Hepatocyte (in vitro differentiated cells): Measurements from ENCODE around the gene LOC101059915.

Experiments
- DNase-seq: peaks from one replicate; pipeline ENCODE4 v3.0.0-alpha.2; 2016; ENCODE audit warnings: low spot score
- H2AFZ ChIP-seq: fragments of 200-600 bp; sonication (generic); 2 replicates; pipeline ENCODE4 v1.6.0; 2016; ENCODE audit warnings: antibody characterized with exemption, mild to moderate bottlenecking
- H3K27ac ChIP-seq: fragments of 200-600 bp; sonication (generic); 2 replicates; pipeline ENCODE4 v1.5.1; 2016; ENCODE audit warnings: mild to moderate bottlenecking
- H3K27me3 ChIP-seq: fragments of 200-600 bp; sonication (generic); 2 replicates; pipeline ENCODE4 v1.6.1; 2016
- H3K36me3 ChIP-seq: fragments of 200-600 bp; sonication (generic); replicated peaks from 2 replicates; pipeline ENCODE4 v1.5.1; 2016; ENCODE audit warnings: low read depth; ENCODE audit not compliant: insufficient read depth
- H3K4me1 ChIP-seq: fragments of 200-600 bp; sonication (generic); 2 replicates; pipeline ENCODE4 v1.5.1; 2016; ENCODE audit warnings: mild to moderate bottlenecking, moderate library complexity; ENCODE audit not compliant: insufficient read depth
- H3K4me2 ChIP-seq: fragments of 200-600 bp; sonication (generic); 2 replicates; pipeline ENCODE4 v1.6.0; 2016
- H3K4me3 ChIP-seq: fragments of 200-600 bp; sonication (generic); 2 replicates; pipeline ENCODE4 v1.5.1; 2016; ENCODE audit warnings: mild to moderate bottlenecking
- H3K79me2 ChIP-seq: fragments of 200-600 bp; sonication (generic); 2 replicates; pipeline ENCODE4 v1.6.0; 2017; ENCODE audit warnings: mild to moderate bottlenecking
- H3K9me2 ChIP-seq: fragments of 200-600 bp; sonication (generic); replicated peaks from 2 replicates; pipeline ENCODE4 v1.6.0; 2017; ENCODE audit warnings: mild to moderate bottlenecking; ENCODE audit not compliant: insufficient read depth
- H3K9me3 ChIP-seq: fragments of 200-600 bp; sonication (generic); 2 replicates; pipeline ENCODE4 v1.5.1; 2016; ENCODE audit warnings: low read depth, mild to moderate bottlenecking
- H4K20me1 ChIP-seq: fragments of 200-600 bp; sonication (generic); 2 replicates; pipeline ENCODE4 v1.6.0; 2016; ENCODE audit warnings: mild to moderate bottlenecking; ENCODE audit not compliant: insufficient read depth, poor library complexity, severe bottlenecking
- EZH2 ChIP-seq: fragments of 200-600 bp; sonication (generic); IDR thresholded peaks from 2 replicates; pipeline ENCODE4 v1.6.1; 2016; ENCODE audit warnings: antibody characterized with exemption, mild to moderate bottlenecking, borderline replicate concordance
- EZH2phosphoT487 ChIP-seq: fragments of 200-600 bp; sonication (generic); IDR thresholded peaks from one replicate; pipeline ENCODE4 v1.6.1; 2018; ENCODE audit warnings: antibody characterized with exemption, mild to moderate bottlenecking, low read depth, moderate library complexity; ENCODE audit not compliant: unreplicated experiment, severe bottlenecking
- WGBS: methylation state at CpG from one replicate; pipeline ENCODE4 v1.1.6; 2016; ENCODE audit warnings: low lambda C conversion rate; ENCODE audit errors: missing lambda C conversion rate; 5-methylcytosine and 5-hydroxymethylcytosine counted together
- TF ChIP-seq, protein P1 (sequence below): fragments of 200-600 bp; sonication (generic); IDR thresholded peaks from 2 replicates; pipeline ENCODE4 v1.5.1; 2016; ENCODE audit warnings: antibody characterized with exemption, mild to moderate bottlenecking; ENCODE audit not compliant: poor library complexity

The LOC101059915 gene

DNA sequence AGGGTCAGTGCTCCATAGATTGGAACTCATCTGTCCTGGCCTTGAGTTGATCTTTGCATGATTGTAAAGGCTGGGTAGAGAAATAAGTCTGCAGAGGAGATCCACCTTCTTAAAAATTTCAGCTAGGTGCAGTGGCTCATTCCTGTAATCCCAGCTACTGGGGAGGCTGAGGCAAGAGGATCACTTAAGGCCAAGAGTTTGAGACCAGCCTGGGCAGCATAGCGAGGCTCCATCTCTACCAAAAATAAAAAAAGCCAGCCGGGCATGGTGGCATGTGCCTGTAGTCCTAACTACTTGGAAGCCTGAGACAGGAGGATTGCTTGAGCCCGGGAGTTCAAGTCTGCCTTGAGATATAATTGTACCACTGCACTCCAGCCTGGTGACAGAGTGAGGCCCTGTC is 48.6 kb upstream of the LOC101059915 start:
- H3K4me3 ChIP-seq: no peak overlapping the region
- no peak overlapping the region for H3K27ac ChIP-seq
- TF ChIP-seq EZH2: no peak
- TF ChIP-seq EZH2phosphoT487: no peak
- TF ChIP-seq, protein P1, sequence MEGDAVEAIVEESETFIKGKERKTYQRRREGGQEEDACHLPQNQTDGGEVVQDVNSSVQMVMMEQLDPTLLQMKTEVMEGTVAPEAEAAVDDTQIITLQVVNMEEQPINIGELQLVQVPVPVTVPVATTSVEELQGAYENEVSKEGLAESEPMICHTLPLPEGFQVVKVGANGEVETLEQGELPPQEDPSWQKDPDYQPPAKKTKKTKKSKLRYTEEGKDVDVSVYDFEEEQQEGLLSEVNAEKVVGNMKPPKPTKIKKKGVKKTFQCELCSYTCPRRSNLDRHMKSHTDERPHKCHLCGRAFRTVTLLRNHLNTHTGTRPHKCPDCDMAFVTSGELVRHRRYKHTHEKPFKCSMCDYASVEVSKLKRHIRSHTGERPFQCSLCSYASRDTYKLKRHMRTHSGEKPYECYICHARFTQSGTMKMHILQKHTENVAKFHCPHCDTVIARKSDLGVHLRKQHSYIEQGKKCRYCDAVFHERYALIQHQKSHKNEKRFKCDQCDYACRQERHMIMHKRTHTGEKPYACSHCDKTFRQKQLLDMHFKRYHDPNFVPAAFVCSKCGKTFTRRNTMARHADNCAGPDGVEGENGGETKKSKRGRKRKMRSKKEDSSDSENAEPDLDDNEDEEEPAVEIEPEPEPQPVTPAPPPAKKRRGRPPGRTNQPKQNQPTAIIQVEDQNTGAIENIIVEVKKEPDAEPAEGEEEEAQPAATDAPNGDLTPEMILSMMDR: no peak

DNA sequence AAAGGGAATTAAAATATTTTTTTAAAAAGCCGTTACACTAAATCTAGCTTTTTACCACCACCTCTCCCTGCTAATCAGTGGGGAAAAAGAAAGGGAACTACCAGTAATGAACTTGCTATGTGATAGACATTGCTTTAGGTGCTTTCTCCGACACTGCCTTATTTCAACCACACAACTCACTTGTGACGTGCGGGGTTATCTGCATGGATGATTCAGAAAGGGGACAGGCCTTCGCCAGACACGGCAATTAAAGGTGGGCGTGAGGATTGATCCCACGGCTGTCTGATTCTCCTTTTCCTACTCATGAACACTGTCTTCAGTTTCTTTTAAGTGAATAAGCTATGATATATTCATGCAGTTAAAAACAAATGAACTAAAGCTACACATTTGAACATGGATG is 48.2 kb upstream of the LOC101059915 start:
- WGBS: 79% methylated on average over 8 of the region's 8 CpGs
- no peak overlapping the region for H3K4me2 ChIP-seq
- no peaks in the 10 kb centered on the region for H3K9me2 ChIP-seq
- peaks cover 5% of the 10 kb centered on the region for H3K4me1 ChIP-seq
- TF ChIP-seq EZH2phosphoT487 (no peak), EZH2 (no peak)
- TF ChIP-seq, protein P1: no peak
- no peak overlapping the region for H3K4me3 ChIP-seq
- no peak overlapping the region for H2AFZ ChIP-seq
- no peak for DNase-seq
- H3K79me2 ChIP-seq: no peaks in the 10 kb centered on the region
- no peak overlapping the region for H3K27ac ChIP-seq
- no peaks in the 10 kb centered on the region for H3K27me3 ChIP-seq
- H3K36me3 ChIP-seq: no peaks in the 10 kb centered on the region
- no peaks in the 10 kb centered on the region for H3K9me3 ChIP-seq
- H4K20me1 ChIP-seq: no peaks in the 10 kb centered on the region

More for the DNA sequence above, 48.6 kb upstream of the LOC101059915 start:
- Histone ChIP-seq H3K79me2 (no peaks in the 10 kb centered on the region), H3K4me2 (no peak overlapping the region), H3K9me2 (no peaks in the 10 kb centered on the region), H3K36me3 (no peaks in the 10 kb centered on the region), H3K9me3 (no peaks in the 10 kb centered on the region), H3K4me1 (peaks cover 5% of the 10 kb centered on the region), H3K27me3 (no peaks in the 10 kb centered on the region), H2AFZ (no peak overlapping the region), H4K20me1 (no peaks in the 10 kb centered on the region)
- no peak for DNase-seq
- WGBS: 81% methylated on average over 3 of the region's 3 CpGs

DNA sequence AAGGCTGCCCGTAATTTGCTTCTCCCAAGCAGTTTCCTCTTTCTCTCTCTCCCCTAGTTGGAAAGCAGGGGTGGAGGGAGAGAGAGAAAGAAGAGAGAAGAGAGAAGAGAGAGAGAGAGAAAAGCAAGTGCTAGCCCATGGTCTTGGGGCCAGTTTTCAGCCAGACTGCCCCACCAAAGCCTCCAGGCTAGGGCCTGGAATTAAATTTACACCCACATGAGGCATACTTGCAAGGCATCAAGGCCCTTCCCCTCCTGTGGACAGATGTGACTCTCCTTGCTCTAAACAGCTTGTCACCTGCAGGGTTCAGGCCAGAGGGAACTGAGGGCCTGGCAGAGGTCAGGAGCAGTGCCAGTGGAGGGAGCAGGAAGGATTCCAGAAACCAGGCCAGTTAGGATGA is 47.4 kb upstream of the LOC101059915 start:
- H3K27ac ChIP-seq: no peak overlapping the region

More for the DNA sequence above, 47.4 kb upstream of the LOC101059915 start:
- no peaks in the 10 kb centered on the region for H3K27me3 ChIP-seq
- peaks cover 5% of the 10 kb centered on the region for H3K4me1 ChIP-seq
- H3K9me2 ChIP-seq: no peaks in the 10 kb centered on the region
- H3K36me3 ChIP-seq: no peaks in the 10 kb centered on the region
- H3K4me3 ChIP-seq: no peak overlapping the region
- TF ChIP-seq, protein P1: no peak
- TF ChIP-seq EZH2phosphoT487: no peak
- TF ChIP-seq EZH2: no peak
- WGBS: 83% methylated on average over 1 of the region's 1 CpG
- H3K79me2 ChIP-seq: no peaks in the 10 kb centered on the region
- no peak overlapping the region for H3K4me2 ChIP-seq
- no peak for DNase-seq
- H2AFZ ChIP-seq: no peak overlapping the region
- H3K9me3 ChIP-seq: no peaks in the 10 kb centered on the region
- H4K20me1 ChIP-seq: no peaks in the 10 kb centered on the region
